HUES6 (cell line): ENCODE measurements around the gene PDE4B.

Experiments
- H3K27ac ChIP-seq: 2 replicates; pipeline ENCODE4 v1.7.0; 2013; ENCODE audit warnings: low read depth, mild to moderate bottlenecking, low read length, inconsistent platforms
- H3K27me3 ChIP-seq: 2 replicates; pipeline ENCODE4 v1.6.1; 2013; ENCODE audit warnings: low read length; ENCODE audit not compliant: control insufficient read depth, insufficient read depth
- H3K36me3 ChIP-seq: 2 replicates; pipeline ENCODE4 v1.6.1; 2013; ENCODE audit warnings: low read length; ENCODE audit not compliant: control insufficient read depth, insufficient read depth
- H3K4me1 ChIP-seq: 2 replicates; pipeline ENCODE4 v1.6.1; 2013; ENCODE audit warnings: low read length; ENCODE audit not compliant: control insufficient read depth, insufficient read depth
- H3K4me3 ChIP-seq: 2 replicates; pipeline ENCODE4 v1.5.1; 2013; ENCODE audit warnings: low read depth, low read length
- H3K9ac ChIP-seq: one replicate; pipeline ENCODE4 v1.6.1; 2013; ENCODE audit warnings: mild to moderate bottlenecking, low read length
- H3K9me3 ChIP-seq: 2 replicates; pipeline ENCODE4 v1.6.1; 2013; ENCODE audit warnings: low read depth, low read length; ENCODE audit not compliant: control insufficient read depth, insufficient read depth

PDE4B gene

DNA sequence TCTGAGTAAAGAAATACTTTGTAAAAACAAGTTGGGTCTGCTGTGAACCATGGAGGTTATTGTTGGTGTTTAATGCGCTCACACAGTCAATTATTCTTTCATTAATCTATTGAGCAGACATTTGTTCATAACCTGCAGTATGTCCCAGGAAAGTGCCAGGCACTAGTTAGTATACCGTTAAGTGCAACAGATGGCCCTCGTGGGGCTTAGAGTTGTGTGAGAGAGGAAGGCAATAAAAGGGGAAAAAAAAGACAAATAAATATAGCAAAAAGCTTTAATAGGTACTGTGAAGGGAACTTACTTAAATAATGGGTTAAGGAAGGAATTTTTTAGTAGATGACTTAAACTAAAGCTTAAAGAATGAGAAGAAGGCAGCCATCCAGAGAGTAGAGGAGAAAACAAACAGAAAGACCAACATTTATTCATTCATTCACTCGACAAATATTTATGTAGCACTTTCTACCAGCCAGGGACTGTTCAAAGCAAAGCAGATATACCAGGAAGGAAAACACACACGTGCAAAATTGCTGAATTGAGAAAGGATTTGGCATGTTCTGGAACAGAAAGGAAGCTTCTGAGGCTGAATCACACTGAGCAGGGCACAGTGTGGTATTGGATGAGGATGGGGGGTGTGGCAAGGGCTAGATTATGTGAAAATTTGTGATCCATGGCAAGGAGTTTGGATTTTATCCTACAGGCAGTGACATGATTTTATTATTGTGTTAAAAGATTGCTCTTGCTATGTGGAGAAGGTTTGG, 445.2 kb downstream of the PDE4B start:
- no peaks in the 10 kb centered on the region for H3K9me3 ChIP-seq
- no peaks in the 10 kb centered on the region for H3K27me3 ChIP-seq
- no peak overlapping the region for H3K27ac ChIP-seq
- no peak overlapping the region for H3K9ac ChIP-seq
- H3K4me1 ChIP-seq: no peaks in the 10 kb centered on the region
- no peaks in the 10 kb centered on the region for H3K36me3 ChIP-seq
- no peak overlapping the region for H3K4me3 ChIP-seq

DNA sequence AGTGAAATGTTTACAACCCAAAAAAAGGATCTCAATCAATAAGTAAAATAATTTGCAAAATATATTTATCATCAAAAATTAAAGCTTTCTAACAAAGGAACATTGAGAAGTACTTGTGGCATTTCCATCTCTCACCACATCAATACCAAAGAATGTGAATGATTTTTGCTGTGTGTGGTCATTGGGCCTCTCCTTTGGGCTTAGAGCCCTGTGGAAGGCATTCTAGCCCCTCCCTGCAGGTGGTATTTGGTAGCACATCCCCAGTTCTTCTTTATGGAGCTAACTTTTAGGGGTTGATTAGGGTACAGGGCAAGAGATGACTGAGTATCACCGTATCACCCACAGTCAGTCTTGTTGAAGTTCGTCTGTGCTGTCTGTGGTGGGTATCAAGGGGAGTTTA, 447.1 kb downstream of the PDE4B start:
- no peaks in the 10 kb centered on the region for H3K27me3 ChIP-seq
- no peaks in the 10 kb centered on the region for H3K9me3 ChIP-seq
- no peak overlapping the region for H3K9ac ChIP-seq
- H3K4me3 ChIP-seq: no peak overlapping the region
- no peaks in the 10 kb centered on the region for H3K4me1 ChIP-seq
- no peaks in the 10 kb centered on the region for H3K36me3 ChIP-seq
- H3K27ac ChIP-seq: no peak overlapping the region

DNA sequence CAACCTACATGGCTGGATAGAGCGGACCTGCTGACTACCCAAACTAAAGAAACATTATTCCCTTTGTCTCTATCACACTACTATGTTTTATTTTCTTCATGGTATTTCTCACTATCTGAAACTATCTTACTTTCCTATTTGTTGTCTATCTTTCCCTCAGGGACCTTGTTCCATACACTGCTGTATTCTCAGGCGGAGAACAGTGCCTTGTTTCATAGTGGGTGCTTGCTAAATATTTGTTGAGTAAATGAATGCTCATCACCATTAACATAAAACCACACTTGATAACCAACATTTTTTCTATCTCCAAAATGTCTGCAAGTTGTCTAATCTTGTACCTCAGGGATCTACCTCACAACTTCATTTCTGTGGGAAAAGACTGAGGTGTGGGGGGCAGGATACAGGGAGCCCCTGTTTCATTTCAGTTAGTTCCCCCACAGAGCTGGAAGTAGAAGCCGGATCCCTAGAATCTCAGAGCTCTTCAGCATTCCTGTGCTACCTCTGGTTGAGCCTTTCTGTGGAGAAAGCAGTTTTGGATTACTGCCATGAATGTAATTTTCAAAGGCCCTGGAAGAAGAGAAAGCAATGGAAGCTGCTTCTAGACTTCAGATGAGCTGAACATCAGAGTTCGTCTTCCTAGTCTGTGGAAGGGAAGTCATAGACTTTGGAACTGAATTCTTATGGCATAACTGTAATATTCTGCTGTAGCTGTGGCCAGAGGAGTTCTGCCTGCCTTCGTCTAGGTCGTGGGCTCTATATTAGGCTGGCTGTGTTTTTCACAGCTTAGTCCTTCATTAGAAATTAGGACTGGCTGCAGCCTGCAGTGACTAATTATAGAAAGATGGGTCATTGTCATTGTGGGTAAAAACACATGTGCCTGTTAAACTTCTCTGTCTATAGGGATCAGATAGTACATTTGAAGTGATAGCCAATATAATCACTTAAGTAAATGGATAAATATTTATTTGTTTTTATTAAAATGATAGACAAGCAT, 448.1 kb downstream of the PDE4B start:
- Histone ChIP-seq H3K9ac (no peak overlapping the region), H3K4me1 (no peaks in the 10 kb centered on the region), H3K27ac (no peak overlapping the region), H3K36me3 (no peaks in the 10 kb centered on the region), H3K27me3 (no peaks in the 10 kb centered on the region), H3K4me3 (no peak overlapping the region), H3K9me3 (no peaks in the 10 kb centered on the region)

DNA sequence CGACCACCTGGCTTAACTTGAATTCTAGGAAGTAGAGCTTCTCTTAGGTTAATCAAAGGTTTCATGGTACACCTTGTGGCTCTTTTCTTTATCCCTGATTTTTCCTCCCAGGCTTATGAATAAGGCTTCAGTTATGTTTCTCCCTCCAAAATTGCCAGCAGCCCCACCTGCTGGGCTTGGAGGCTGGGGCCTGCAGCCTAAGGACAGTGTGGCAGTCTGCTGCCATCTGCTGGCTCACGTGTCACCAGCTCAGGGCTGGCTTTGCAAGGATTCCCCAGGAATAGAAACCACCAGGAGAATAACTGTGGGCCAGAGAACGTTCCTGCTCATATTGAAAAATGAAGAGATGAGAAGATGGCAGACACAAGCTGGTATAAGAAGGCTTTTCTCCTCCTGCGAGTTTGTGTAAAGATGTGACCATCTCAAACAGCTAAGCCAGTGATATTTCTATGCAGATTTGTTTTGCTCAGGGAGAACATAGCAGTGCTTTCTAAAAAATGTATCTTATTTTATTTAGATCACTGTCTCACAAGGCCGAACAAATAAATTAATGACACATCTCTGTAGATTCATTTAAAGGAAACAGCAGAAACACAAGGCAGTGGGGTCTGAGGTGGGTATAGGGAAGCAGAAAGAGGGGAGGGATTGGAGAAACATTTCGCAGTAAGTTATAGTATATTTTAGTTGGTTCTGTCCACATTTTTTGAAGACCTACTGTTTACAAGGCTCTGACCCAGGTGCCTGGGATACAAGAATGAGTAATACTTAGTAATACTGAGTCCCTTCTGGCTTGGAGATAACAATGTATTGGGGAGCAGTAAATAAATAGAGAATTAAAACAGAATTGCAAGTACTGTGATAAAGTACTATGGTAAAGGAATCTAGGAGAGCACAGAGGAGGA, 450.2 kb downstream of the PDE4B start:
- Histone ChIP-seq H3K27me3 (no peaks in the 10 kb centered on the region), H3K36me3 (no peaks in the 10 kb centered on the region), H3K9me3 (no peaks in the 10 kb centered on the region), H3K4me1 (no peaks in the 10 kb centered on the region), H3K4me3 (no peak overlapping the region), H3K9ac (no peak overlapping the region), H3K27ac (no peak overlapping the region)

DNA sequence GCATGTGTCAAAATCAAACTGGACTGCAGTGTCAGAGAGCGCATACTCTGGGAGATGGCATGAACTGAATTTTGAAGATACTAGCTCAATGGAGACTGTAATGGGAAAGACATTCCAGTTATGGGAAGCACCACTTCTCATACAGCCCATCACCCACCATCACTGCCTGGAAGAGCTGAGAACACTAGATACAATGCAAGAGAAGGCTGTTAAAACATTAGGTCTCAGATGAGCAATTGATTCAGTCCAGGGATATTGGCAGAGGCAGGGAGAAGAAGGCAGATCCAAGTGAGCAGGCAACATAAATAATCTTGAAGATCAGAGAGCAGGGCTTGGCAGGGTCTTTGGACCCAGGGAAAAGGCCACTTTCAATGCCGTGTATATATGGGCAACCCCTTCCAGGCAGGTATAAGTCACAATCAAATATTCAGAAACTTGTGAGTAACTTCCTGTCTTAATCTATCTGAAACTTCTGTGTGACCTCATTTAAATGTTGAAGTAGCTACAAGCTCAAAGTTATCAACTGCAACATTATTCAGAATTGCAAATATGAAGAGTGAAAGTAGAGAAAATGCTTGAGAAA, 450.9 kb downstream of the PDE4B start:
- H3K27ac ChIP-seq: no peak overlapping the region

DNA sequence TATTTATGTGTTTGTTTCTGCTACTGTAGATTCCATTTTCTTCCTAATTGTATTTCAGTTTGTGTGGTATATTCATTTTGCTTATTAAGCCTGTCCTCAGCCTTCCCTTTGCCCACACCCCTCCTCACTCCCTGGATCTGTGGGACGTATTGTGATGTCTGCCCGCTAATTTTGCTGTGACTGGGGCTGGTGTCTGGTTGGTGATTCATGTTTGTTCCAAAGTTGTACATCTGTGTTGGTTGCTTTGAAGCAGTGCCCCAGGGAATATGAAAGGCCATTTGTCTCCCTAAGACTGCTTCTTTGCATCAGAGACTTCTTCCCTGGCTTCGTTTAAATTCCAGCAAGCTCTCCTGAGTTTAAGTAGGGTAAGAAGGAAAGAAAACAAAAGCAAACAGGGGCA, 451.7 kb downstream of the PDE4B start:
- Histone ChIP-seq H3K9me3 (no peaks in the 10 kb centered on the region), H3K4me3 (no peak overlapping the region), H3K9ac (no peak overlapping the region), H3K36me3 (no peaks in the 10 kb centered on the region), H3K27me3 (no peaks in the 10 kb centered on the region), H3K27ac (no peak overlapping the region), H3K4me1 (no peaks in the 10 kb centered on the region)

More for the DNA sequence above, 450.9 kb downstream of the PDE4B start:
- Histone ChIP-seq H3K9me3 (no peaks in the 10 kb centered on the region), H3K4me3 (no peak overlapping the region), H3K4me1 (no peaks in the 10 kb centered on the region), H3K27me3 (no peaks in the 10 kb centered on the region), H3K36me3 (no peaks in the 10 kb centered on the region), H3K9ac (no peak overlapping the region)

DNA sequence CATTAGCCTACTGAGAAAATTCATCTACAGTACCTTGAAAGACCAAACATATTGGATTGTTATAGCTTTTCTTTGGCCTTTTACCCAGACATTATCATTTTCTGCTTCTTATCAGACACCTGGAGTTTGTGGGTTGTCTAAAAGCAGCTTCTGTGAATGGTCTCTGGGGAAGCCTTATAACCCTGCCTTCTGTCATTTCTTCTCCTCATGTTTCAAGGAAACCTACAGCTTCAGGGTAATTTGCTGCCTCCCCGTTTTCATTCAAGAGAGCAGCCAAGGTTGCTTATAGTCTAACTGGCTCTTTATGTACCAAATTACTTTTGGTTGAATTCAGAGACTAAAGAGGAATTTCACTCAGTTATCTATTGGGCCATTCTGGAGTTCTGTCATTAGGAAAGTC, 453.0 kb downstream of the PDE4B start:
- no peaks in the 10 kb centered on the region for H3K36me3 ChIP-seq
- no peaks in the 10 kb centered on the region for H3K9me3 ChIP-seq
- no peak overlapping the region for H3K27ac ChIP-seq
- H3K4me1 ChIP-seq: no peaks in the 10 kb centered on the region
- no peak overlapping the region for H3K9ac ChIP-seq
- H3K4me3 ChIP-seq: no peak overlapping the region
- H3K27me3 ChIP-seq: no peaks in the 10 kb centered on the region

DNA sequence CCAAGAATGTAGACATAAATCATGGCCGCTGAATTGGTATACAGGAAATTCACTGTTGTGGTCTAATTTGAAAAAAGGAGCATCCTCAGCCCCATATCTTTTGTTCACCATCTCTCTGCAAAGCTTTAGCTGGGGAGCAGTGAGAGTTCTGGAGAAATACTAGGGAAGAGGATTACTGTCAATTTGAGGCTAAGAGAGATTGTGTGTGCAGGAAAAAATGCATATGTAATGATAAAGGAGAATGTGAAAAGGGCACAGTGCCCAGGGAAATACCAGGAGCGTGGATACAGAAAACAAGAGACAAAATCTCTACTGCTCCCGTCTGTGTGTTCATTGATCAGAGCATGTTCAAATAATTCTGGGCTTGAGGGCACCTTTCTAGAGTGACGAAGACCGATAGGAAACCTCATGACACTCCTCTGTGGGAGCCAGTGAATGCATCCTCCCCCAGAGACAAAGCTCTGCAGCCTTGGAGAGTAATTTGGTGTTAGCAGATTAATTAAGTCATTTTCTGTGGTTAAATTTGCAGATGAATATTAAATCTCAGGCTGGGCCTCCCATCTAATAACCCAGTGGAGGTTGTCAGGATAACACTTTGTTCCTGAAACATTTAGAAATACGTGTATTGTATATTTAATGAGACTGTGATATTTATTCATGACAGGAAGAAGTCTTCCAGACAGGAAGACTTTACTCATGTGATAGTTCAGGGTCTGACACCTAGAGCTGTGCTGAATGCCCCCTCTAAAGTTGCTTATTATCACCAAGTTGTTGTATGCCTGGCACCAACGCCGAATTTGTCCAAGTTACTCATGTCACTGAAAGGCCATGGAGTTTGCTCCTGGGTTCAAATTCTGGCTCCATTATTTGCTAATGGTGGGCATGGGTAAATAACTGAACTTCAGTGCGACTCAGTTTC, 453.9 kb downstream of the PDE4B start:
- Histone ChIP-seq H3K27me3 (no peaks in the 10 kb centered on the region), H3K4me3 (no peak overlapping the region), H3K4me1 (no peaks in the 10 kb centered on the region), H3K9ac (no peak overlapping the region), H3K36me3 (no peaks in the 10 kb centered on the region), H3K9me3 (no peaks in the 10 kb centered on the region), H3K27ac (no peak overlapping the region)

DNA sequence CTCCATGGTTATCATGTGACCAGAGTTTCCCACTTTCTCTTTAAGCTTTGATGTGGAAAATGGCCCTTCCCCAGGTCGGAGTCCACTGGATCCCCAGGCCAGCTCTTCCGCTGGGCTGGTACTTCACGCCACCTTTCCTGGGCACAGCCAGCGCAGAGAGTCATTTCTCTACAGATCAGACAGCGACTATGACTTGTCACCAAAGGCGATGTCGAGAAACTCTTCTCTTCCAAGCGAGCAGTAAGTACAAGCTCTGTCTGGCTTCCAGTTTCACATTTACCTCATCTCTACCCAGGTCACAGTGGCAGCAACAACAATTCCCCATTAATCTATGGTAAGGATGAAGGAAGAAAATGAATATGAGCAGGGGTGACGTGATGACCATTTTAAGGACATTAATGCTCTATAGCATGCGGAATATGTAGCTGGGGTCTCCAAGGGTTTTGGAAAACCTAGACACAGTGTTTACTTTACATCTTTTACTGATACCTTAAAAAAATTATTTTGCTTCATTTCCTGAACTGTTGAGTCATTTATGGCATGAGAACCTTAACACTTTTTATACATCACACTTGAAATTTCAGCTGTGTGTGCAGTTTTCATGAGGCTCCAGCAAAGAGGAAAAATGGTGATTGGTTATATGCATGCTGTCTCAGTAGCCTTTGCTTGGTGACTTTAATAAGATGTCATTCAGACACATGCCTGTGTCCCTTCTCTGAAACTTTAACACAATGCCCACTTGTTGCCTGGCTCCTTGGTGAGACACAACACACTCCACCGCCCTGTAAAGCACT, 454.9 kb downstream of the PDE4B start:
- no peak overlapping the region for H3K9ac ChIP-seq
- no peaks in the 10 kb centered on the region for H3K9me3 ChIP-seq
- H3K4me1 ChIP-seq: no peaks in the 10 kb centered on the region
- no peaks in the 10 kb centered on the region for H3K27me3 ChIP-seq
- no peak overlapping the region for H3K27ac ChIP-seq
- no peaks in the 10 kb centered on the region for H3K36me3 ChIP-seq
- no peak overlapping the region for H3K4me3 ChIP-seq
